Kidney (tissue), 14 donors: Measurements from ENCODE around the gene ZNF787. TPM values are rescaled to one million over a fixed set of nuclear protein-coding genes. Genes with fewer than 3 reads are reported as not detected.

ENCODE experiments used
- DNase-seq, 5 donors: peaks; one replicate each; pipeline ENCODE4 v3.0.0-alpha.2; 2013 to 2020
- FAIRE-seq: peaks from 2 replicates; lab custom pipeline; 2012; peaks lifted over from hg19 to GRCh38; lab: Jason Lieb, UNC
- H3K27ac ChIP-seq, 2 donors: one replicate each; pipeline ENCODE4 v1.7.0; 2013; ENCODE audit warnings: low read depth in 2 of 2, low read length in 2 of 2, inconsistent platforms in 1 of 2
- H3K27me3 ChIP-seq: one replicate; pipeline ENCODE4 v1.7.1; 2013; ENCODE audit warnings: low read length, inconsistent platforms; ENCODE audit not compliant: control insufficient read depth, insufficient read depth
- H3K36me3 ChIP-seq, 3 donors: one replicate each; pipeline versions ENCODE4 v1.7.0 to v1.7.1; 2013; ENCODE audit warnings: low read length in 3 of 3, control low read depth in 1 of 3, inconsistent platforms in 1 of 3; ENCODE audit not compliant: insufficient read depth in 3 of 3, control insufficient read depth in 2 of 3
- H3K4me1 ChIP-seq, 3 donors: one replicate each; pipeline versions ENCODE4 v1.7.0 to v1.7.1; 2013; ENCODE audit warnings: low read length in 3 of 3, inconsistent platforms in 1 of 3, low read depth in 1 of 3; ENCODE audit not compliant: control insufficient read depth in 2 of 3, insufficient read depth in 2 of 3
- H3K4me3 ChIP-seq, 3 donors: one replicate each; pipeline versions ENCODE4 v1.7.0 to v1.8.1; 2013; ENCODE audit warnings: low read length in 3 of 3, control low read depth in 1 of 3, inconsistent platforms in 1 of 3
- H3K9ac ChIP-seq, 3 donors: one replicate each; pipeline versions ENCODE4 v1.7.0 to v1.7.1; 2013; ENCODE audit warnings: low read length in 3 of 3, control low read depth in 1 of 3, inconsistent platforms in 1 of 3
- H3K9me3 ChIP-seq, 3 donors: one replicate each; pipeline versions ENCODE4 v1.7.0 to v1.7.1; 2013; ENCODE audit warnings: low read length in 3 of 3, control low read depth in 1 of 3, inconsistent platforms in 1 of 3; ENCODE audit not compliant: control insufficient read depth in 2 of 3, insufficient read depth in 1 of 3
- intact Hi-C: fragments of 100-400 bp; cut with DNase I; formaldehyde crosslinking; loops from one replicate; pipeline ENCODE4 v1.11.1; 2022
- polyA plus RNA-seq: library from polyadenylated mRNA; stranded (reverse); fragments of 350-450 nt; fragmentation: Illumina TruSeq; extraction: RNeasy Lipid Tissue Mini Kit (QIAGEN cat#74804); gene quantifications from one replicate; pipeline ENCODE4 v1.2.3, GENCODE V29; 2014; ENCODE audit warnings: low read depth, low replicate concordance; ENCODE audit not compliant: insufficient read depth
- total RNA-seq: library from RNA; stranded (reverse); fragmentation: NEBNext Ultra II Directional; extraction: Animal tissue kit (Norgen Biotek cat#: 25700); gene quantifications from one replicate; pipeline ENCODE4 v1.2.1, GENCODE V29; 2021
- TF ChIP-seq, protein P1 (sequence below): IDR thresholded peaks from 3 replicates; pipeline ENCODE4 v1.5.1; 2012; ENCODE audit warnings: mild to moderate bottlenecking, moderate library complexity, borderline replicate concordance; ENCODE audit not compliant: insufficient read depth; ENCODE audit errors: extremely low read depth
- donor health status: control.
- donor health status: control.
- donor health status: control.
- donor health status: control.
- donor health status: control.
- donor health status: DM: yes; HTN: yes; CAD: no.
- donor health status: Normal renal cell carcinoma (clear cell type).

Gene ZNF787
- total and polyA plus RNA-seq, 2 donors from 2014 or later = 23.0 to 31.9 TPM

DNA sequence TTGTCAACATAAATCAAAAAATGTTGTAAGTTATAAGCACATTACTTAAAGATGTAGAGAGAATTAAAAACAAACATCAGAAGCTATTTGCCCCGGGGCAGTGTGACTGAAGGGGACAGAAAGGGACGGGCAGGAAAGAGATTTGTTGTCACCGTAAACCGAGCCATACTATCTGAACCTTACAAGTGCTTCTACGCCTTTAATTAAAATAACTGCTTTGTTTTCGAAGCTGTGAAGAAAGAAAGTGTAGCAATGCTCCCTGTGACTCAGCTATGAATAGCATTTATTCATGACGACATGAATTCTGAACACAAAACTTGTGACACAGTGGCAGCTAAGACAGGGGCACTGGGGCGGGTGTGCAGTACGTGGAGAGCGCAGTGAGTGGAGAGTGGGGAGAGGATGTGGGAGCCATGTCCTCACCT lies 30.0 kb downstream of the ZNF787 start:
- H3K27ac ChIP-seq = no peak overlapping the region
- DNase-seq (no peak), FAIRE-seq (no peak)
- no peak overlapping the region for H3K9ac ChIP-seq
- no peaks in the 10 kb centered on the region for H3K4me1 ChIP-seq
- intact Hi-C loops = loop anchor here (10.0 kb wide), 1 partner anchor 244 kb away; no protein-coding TSS in a partner anchor
- H3K9me3 ChIP-seq = no peaks in the 10 kb centered on the region
- peaks cover 0 to 3% (median 2%) of the 10 kb centered on the region in 3 donors for H3K36me3 ChIP-seq
- H3K27me3 ChIP-seq = no peaks in the 10 kb centered on the region
- H3K4me3 ChIP-seq = no peak overlapping the region
- TF ChIP-seq, protein P1, sequence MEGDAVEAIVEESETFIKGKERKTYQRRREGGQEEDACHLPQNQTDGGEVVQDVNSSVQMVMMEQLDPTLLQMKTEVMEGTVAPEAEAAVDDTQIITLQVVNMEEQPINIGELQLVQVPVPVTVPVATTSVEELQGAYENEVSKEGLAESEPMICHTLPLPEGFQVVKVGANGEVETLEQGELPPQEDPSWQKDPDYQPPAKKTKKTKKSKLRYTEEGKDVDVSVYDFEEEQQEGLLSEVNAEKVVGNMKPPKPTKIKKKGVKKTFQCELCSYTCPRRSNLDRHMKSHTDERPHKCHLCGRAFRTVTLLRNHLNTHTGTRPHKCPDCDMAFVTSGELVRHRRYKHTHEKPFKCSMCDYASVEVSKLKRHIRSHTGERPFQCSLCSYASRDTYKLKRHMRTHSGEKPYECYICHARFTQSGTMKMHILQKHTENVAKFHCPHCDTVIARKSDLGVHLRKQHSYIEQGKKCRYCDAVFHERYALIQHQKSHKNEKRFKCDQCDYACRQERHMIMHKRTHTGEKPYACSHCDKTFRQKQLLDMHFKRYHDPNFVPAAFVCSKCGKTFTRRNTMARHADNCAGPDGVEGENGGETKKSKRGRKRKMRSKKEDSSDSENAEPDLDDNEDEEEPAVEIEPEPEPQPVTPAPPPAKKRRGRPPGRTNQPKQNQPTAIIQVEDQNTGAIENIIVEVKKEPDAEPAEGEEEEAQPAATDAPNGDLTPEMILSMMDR = no peak

DNA sequence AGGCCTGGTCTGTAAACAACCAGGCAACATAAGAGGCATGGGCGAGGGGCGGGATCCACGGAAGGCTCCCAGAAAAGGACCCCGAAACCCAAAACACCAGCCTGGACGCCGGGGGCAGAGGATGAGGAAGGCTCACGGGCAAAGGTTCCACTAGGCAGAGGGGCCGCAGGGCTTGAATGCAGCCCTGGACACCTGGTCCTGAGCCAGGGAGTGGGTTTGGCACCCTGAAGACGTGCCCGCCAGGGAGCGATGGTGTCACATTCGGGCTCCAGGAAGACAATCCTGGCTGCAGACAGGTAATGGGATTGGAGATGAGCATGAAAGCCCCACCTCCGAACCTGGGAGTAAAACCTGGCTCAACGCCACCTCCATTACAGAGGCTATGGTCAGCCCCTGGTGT lies 31.8 kb downstream of the ZNF787 start:
- Histone ChIP-seq H3K36me3 (peaks cover 0 to 2% (median 0%) of the 10 kb centered on the region in 3 donors), H3K9ac (no peak overlapping the region), H3K27ac (no peak overlapping the region), H3K27me3 (no peaks in the 10 kb centered on the region), H3K9me3 (no peaks in the 10 kb centered on the region), H3K4me3 (no peak overlapping the region), H3K4me1 (no peaks in the 10 kb centered on the region)
- intact Hi-C loops = no loop called here
- DNase-seq (no peak), FAIRE-seq (no peak)
- TF ChIP-seq, protein P1 = no peak

DNA sequence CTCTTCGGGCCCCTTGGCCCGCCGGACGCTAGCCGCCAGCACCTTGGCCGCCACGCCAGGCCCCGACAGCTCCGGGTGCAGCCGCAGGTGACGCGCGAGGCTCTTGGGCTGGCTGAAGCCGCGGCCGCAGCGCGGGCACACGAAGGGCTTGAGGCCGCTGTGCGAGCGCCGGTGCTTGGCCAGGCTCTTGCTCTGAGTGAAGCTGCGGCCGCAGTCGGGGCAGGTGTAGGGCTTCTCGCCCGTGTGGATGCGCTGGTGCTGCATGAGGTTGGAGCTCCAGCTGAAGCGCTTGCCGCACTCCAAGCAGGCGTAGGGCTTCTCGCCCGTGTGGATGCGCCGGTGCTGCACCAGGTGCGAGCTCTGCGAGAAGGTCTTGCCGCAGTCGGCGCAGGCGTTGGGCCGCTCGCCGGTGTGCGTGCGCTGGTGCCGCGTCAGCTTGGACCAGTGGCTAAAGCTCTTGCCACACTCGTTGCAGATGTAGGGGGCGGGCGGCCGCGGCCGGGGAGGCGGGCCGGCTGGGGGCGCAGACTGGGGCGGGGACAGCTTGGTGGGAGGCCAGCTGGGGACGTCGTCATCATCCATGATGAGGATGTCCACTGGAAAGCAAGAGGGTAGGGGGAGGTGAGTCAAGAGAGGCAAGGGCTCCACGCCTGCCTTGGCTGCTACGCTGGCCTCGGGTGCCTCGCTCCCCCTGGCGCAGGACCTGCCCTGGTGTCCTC lies 32.4 kb downstream of the ZNF787 start:
- no peak overlapping the region for H3K4me3 ChIP-seq
- H3K27ac ChIP-seq = no peak overlapping the region
- no peak for FAIRE-seq
- peak in 1 of 5 donors; percentile 28 for DNase-seq
- H3K9ac ChIP-seq = no peak overlapping the region
- H3K4me1 ChIP-seq = no peaks in the 10 kb centered on the region
- peaks cover 0 to 2% (median 0%) of the 10 kb centered on the region in 3 donors for H3K36me3 ChIP-seq
- H3K9me3 ChIP-seq = no peaks in the 10 kb centered on the region
- TF ChIP-seq, protein P1 = no peak
- no peaks in the 10 kb centered on the region for H3K27me3 ChIP-seq
- intact Hi-C loops = no loop called here
